Fibroblast of mammary gland (primary cell): ENCODE measurements around the gene AVPR2.
A peak's percentile ranks its signal among the peaks of the same experiment; 100 is the strongest.

Experiments used
- DNase-seq: peaks from one replicate; pipeline ENCODE4 v3.0.0-alpha.2; 2010; ENCODE audit warnings: low read depth
- H3K4me3 ChIP-seq: 2 replicates; pipeline ENCODE4 v1.5.1; 2011; ENCODE audit warnings: low read depth, mild to moderate bottlenecking, low read length, moderate library complexity; ENCODE audit not compliant: control insufficient read depth
- TF ChIP-seq, protein P1 (sequence below): conservative IDR thresholded peaks from 2 replicates; pipeline ENCODE4 v1.5.1; 2011; ENCODE audit warnings: low read depth, low read length, inconsistent platforms; ENCODE audit not compliant: control insufficient read depth, insufficient read depth

The AVPR2 gene

DNA sequence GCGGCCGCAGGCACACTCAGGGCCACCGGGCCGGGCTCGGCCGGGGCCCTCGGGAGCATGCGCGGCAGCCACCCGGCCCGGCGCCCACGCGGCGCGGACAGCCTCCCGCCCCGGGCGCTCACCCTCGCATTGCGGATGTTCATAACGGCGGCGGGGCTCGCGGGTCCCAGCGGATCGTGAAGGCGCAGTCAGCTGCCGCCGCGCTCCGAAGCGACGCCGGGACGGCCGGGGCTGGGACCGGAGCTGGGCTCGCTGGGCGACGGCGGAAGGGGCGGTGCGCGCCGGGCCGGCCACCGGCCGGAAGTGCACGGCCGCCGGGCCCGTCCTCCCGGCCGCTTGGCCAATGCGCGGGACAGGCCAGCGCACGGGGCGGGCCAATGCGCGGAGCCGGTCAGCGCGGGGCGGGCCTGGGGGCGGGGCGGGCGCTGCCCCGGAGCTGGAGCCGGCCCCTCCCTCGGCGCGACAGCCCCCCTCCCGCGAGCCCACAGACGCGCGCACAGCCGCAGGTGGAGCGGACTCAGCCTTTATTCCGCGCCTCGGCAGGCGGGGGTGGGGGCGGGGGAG lies 30.4 kb downstream of the AVPR2 start, which contains the start of gene NAA10:
TSS of gene NAA10 (minus strand) at position 276 of the 564 bp plus-strand sequence. CDS start at position 143, 133 bp downstream.
- peak within 1 kb of the TSS; percentile 78 for H3K4me3 ChIP-seq
- DNase-seq: peak; percentile 63
- TF ChIP-seq, protein P1, sequence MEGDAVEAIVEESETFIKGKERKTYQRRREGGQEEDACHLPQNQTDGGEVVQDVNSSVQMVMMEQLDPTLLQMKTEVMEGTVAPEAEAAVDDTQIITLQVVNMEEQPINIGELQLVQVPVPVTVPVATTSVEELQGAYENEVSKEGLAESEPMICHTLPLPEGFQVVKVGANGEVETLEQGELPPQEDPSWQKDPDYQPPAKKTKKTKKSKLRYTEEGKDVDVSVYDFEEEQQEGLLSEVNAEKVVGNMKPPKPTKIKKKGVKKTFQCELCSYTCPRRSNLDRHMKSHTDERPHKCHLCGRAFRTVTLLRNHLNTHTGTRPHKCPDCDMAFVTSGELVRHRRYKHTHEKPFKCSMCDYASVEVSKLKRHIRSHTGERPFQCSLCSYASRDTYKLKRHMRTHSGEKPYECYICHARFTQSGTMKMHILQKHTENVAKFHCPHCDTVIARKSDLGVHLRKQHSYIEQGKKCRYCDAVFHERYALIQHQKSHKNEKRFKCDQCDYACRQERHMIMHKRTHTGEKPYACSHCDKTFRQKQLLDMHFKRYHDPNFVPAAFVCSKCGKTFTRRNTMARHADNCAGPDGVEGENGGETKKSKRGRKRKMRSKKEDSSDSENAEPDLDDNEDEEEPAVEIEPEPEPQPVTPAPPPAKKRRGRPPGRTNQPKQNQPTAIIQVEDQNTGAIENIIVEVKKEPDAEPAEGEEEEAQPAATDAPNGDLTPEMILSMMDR: no peak

DNA sequence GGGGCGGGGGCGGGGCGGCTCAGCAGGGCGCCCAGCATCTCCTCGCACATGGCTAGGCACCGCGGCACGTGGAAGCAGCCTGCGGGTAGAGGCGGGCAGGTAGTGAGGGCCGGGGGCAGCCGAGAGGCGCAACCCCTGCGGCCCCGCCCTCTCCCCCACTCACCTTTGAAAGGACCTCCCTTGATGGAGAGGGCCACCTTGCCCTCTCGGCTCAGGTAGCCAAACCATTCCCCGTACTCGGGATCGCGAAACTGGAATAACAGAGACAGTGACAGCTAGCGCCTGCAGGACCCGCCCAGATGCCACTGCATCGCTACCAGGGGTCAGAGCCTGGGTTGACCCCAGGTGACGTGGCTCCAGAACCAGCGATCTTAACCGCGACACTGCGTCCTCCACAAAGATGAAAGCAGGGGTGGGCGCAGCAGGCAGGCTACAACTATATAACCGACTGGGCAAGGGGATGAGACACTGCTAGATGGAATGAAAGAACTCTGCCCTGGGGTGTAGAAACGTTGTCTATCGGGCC lies 30.9 kb downstream of the AVPR2 start:
- TF ChIP-seq, protein P1: no peak
- peak overlapping the region; percentile 37 for H3K4me3 ChIP-seq
- no peak for DNase-seq

DNA sequence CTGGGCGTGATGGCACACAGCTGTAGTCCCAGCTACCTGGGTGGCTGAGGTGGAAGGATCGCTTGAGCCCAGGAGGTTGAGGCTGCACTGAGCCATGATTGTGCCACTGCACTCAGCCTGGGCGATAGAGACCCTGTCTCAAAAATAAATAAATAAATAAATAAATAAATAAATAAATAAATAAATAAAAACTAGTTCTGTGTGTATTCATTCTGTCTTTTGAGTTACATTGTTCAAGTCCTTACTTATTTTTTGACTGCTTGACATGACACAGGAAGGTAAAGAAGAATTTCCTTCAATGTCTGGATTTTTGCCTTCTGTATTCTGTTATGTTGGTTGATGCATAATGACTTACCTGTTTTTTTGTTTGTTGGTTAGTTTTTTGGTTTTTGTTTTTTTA lies 32.6 kb downstream of the AVPR2 start:
- DNase-seq: no peak
- TF ChIP-seq, protein P1: no peak
- H3K4me3 ChIP-seq: no peak overlapping the region

DNA sequence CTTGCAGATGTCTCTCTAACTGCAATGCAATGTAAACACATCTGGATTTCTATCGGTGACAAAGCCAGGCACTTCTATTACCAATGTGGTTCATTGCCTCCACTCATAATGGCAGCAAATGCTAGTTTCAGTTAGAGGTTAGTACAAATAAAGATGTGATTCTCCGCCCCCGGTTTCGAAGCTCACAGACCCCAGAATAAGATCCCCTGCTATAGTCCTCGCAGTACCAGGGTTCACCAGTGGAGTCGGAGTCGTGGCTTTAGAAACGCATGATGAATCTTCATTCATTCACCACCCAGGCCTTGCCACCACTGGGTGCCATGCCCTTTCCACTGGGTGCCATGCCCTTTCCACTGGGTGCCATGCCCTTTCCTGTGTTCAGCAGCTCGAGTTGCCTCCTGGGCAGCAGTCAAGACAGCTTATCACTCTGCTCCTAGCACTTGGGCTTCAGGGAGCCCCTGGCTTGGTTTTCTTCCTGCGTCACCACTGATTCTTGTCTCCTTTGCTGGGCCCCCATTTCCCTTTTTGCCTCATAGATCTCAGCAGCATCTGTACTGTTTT lies 33.8 kb downstream of the AVPR2 start:
- TF ChIP-seq, protein P1: peak; percentile 4
- no peak overlapping the region for H3K4me3 ChIP-seq
- DNase-seq: no peak

DNA sequence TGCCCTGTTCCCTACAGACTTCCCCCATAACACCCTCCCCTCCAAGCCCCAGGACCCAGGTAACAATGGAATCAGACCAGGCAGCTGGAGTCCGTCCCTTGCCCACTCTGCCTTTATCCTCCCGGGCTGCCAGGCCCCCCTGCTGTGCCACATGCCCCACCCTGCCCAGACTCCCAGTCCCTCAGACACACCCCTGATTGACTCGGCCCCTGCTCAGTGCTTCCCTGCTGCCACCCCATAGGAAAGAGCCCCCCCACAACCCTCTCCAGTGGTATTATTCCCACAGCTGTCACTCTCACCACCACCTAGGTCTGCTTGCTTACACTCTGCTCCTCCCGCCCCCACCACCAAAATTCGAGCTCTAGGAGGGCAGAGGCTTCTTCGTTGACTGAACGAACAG lies 35.1 kb downstream of the AVPR2 start:
- DNase-seq: no peak
- TF ChIP-seq, protein P1: no peak
- H3K4me3 ChIP-seq: no peak overlapping the region

DNA sequence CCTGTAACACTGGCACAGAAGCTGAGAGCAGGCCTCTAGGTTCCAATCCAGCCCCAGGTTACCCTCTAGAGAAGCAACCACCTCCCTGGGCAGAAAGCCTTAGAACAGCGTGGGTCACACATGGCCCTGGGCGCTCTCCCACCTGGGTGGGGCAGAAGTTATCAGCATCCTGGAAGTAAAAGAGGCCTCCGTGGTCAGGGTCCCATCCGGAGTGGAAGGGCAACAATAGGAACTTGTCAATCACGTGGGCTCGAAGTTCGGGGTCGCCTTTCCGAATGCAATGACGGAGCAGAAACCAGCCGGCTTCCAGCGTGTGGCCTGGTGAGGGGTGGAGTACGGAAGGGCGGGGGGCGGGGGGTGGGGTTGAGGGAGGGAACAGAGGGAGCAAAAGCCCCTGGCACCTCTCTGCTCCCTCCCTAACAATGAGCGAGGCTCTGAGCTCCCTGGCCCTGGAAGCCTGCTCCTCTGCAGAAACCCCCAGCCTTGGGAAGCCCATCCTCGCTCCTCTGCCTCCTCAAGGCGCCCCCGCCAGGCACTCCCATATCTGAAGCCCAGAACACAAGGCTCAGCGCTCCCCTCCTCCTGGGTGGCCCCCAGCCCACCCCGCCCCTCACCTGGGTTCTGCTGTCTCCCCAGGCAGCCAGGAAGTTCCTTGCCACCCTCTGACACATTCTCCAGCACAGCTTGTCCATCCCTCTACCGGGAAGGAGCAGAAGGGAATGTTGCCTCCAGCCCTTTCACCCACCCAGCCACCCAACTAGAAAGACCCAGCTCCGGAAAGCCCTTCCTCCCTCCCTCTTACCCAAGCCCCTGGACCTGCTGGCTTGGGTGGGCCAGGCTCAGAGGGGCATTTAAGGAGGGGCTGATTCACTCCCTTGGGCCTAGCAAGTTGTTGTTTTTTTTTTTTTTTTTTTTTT lies 37.1 kb downstream of the AVPR2 start:
- TF ChIP-seq, protein P1: no peak
- DNase-seq: no peak
- H3K4me3 ChIP-seq: no peak overlapping the region
